BJ (cell line): Measurements from ENCODE around the gene FRAS1. TPM values are rescaled to one million over a fixed set of nuclear protein-coding genes. Genes with fewer than 3 reads are reported as not detected.

Experiments
- CTCF ChIA-PET: fragments of 350-600 bp; formaldehyde crosslinking; extraction: SDS; loops from one replicate; lab custom pipeline; 2021; ENCODE audit warnings: antibody characterized with exemption, inconsistent platforms; lab: Yijun Ruan, JAX
- POLR2A ChIA-PET: fragments of 300-600 bp; sonication (Branson Sonifier 250); formaldehyde crosslinking; extraction: SDS; loops from one replicate; lab custom pipeline; 2021; ENCODE audit warnings: antibody characterized with exemption; lab: Charles Lee
- DNase-seq: peaks from one replicate; pipeline ENCODE4 v3.0.0-alpha.2; 2011; ENCODE audit warnings: low read depth
- H3K27me3 ChIP-seq: 2 replicates; pipeline ENCODE4 v1.6.0; 2011; ENCODE audit warnings: low read length; ENCODE audit not compliant: control insufficient read depth, insufficient read depth
- H3K36me3 ChIP-seq: 2 replicates; pipeline ENCODE4 v1.5.1; 2011; ENCODE audit warnings: low read length; ENCODE audit not compliant: control insufficient read depth, insufficient read depth
- H3K4me3 ChIP-seq: 2 replicates; pipeline ENCODE4 v1.5.1; 2011; ENCODE audit warnings: low read depth, mild to moderate bottlenecking, control low read depth, low read length
- polyA plus RNA-seq: library from polyadenylated mRNA; depleted of rRNA; stranded (reverse); fragments of >200 nt; gene quantifications from 2 replicates; pipeline ENCODE4 v1.2.3, GENCODE V29; 2011
- TF ChIP-seq, protein P1 (sequence below): IDR thresholded peaks from 2 replicates; pipeline ENCODE4 v1.5.1; 2011; ENCODE audit warnings: low read depth, mild to moderate bottlenecking, control low read depth, inconsistent platforms, low read length, moderate library complexity; ENCODE audit not compliant: insufficient read depth

FRAS1 gene
- polyA plus RNA-seq, 1 experiment = 4.4 TPM

DNA sequence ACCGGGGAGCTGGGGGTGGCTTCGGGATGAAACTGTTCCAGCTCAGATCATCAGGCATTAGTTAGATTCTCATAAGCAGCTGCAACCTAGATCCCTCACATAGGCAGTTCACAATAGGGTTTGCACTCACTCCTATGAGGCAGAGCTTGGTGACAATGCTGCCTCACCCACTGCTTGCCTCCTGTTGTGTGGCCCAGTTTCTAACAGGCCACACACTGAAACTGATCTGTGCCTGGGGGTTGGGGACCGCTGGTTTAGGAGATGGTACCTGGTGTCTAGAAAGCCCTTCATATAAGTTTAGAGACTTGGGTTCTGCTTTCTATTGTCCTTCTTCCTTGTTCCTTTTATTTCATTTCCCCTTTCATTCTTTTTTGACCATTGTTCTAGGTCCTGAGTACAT is 234.2 kb downstream of the FRAS1 start:
- Histone ChIP-seq H3K27me3 (no peaks in the 10 kb centered on the region), H3K4me3 (no peak overlapping the region), H3K36me3 (no peaks in the 10 kb centered on the region)
- POLR2A ChIA-PET = no interaction called here
- CTCF ChIA-PET = no interaction called here
- DNase-seq = no peak
- TF ChIP-seq, protein P1, sequence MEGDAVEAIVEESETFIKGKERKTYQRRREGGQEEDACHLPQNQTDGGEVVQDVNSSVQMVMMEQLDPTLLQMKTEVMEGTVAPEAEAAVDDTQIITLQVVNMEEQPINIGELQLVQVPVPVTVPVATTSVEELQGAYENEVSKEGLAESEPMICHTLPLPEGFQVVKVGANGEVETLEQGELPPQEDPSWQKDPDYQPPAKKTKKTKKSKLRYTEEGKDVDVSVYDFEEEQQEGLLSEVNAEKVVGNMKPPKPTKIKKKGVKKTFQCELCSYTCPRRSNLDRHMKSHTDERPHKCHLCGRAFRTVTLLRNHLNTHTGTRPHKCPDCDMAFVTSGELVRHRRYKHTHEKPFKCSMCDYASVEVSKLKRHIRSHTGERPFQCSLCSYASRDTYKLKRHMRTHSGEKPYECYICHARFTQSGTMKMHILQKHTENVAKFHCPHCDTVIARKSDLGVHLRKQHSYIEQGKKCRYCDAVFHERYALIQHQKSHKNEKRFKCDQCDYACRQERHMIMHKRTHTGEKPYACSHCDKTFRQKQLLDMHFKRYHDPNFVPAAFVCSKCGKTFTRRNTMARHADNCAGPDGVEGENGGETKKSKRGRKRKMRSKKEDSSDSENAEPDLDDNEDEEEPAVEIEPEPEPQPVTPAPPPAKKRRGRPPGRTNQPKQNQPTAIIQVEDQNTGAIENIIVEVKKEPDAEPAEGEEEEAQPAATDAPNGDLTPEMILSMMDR = no peak

DNA sequence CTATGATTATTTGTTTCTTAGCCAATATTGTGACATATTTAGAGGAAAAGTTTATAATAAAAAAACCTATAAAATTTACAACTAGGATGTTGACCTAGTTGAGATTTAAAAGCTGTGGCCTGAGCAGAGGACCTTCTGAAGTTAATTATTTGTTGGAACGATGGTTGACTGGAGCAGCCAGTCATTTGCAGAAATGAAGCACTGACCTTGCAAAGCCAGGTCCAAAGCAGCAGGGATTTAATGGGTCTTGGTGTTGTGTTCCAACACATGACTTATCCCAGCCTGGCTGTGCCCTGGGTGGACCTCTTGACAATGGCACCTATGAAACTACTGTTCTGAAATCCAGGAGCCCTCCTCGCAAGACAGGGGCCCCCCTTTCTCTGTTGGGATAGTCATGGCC is 235.2 kb downstream of the FRAS1 start:
- DNase-seq = no peak
- Histone ChIP-seq H3K27me3 (no peaks in the 10 kb centered on the region), H3K4me3 (no peak overlapping the region), H3K36me3 (no peaks in the 10 kb centered on the region)
- POLR2A ChIA-PET = no interaction called here
- TF ChIP-seq, protein P1 = no peak
- CTCF ChIA-PET = no interaction called here

GRCh38 chr4:78292856-78293255 is 235.7 kb downstream of the FRAS1 start:
- DNase-seq = no peak
- H3K27me3 ChIP-seq = no peaks in the 10 kb centered on the region
- TF ChIP-seq, protein P1 = no peak
- ChIA-PET POLR2A (no interaction called here), CTCF (no interaction called here)
- no peak overlapping the region for H3K4me3 ChIP-seq
- no peaks in the 10 kb centered on the region for H3K36me3 ChIP-seq

DNA sequence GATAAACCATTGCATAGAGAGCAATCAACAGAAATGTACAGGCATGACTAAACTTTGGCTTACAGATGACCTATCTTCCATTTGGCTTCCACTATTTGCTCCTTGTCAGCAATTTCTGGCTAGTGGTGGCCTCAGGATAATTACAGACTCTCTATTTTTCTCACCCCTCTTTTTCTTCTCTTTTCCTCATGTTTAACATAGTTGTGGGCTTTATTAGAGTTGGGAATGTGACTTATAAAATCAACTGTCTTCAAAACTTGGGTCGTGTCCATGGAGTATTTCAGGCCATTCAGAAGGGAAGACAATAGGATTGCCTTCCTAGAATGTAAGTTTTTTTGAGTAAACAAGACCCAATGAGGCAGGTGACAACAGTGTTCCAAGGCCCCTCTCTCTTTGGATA is 236.2 kb downstream of the FRAS1 start:
- Histone ChIP-seq H3K36me3 (no peaks in the 10 kb centered on the region), H3K4me3 (no peak overlapping the region), H3K27me3 (no peaks in the 10 kb centered on the region)
- ChIA-PET CTCF (interaction anchor here (0.8 to 1.6 kb wide), 3 partner anchors 10 to 234 kb away, joined by 3 to 5 read pairs (median 3); no protein-coding TSS in a partner anchor), POLR2A (no interaction called here)
- TF ChIP-seq, protein P1 = no peak
- peak; percentile 62 for DNase-seq

DNA sequence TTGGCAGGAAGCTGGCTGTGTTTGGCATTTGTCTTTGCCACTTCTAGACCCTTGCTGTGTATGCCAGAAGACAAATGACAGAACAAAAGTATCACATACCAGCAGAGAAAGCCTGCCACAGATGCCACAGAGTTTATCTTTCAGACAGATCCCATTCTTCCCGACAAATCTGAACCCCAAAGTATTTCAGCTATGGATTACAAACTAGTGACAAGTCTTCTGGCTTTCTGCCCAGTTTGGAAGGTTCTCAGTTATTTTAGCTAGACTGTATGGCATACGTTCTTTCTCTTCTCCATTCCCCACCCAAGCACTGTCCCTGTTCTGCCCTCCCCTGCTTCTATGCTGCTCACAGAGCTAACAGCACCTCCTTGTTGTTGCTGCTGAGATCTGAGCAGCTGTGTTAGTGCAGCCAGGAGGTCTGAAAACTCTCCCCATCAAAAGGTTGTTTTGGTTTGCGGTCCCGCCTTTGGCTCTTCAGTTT is 236.7 kb downstream of the FRAS1 start:
- no peaks in the 10 kb centered on the region for H3K27me3 ChIP-seq
- TF ChIP-seq, protein P1 = peak; percentile 45
- H3K36me3 ChIP-seq = no peaks in the 10 kb centered on the region
- H3K4me3 ChIP-seq = no peak overlapping the region
- ChIA-PET POLR2A (no interaction called here), CTCF (interaction anchor here (0.8 to 1.6 kb wide), 5 partner anchors 11 to 235 kb away, joined by 3 to 5 read pairs (median 3); no protein-coding TSS in a partner anchor)
- peak; percentile 65 for DNase-seq
